Endothelial cell of umbilical vein (primary cell): ENCODE data around the gene MUC2. TPM values are rescaled to one million over a fixed set of nuclear protein-coding genes. Genes with fewer than 3 reads are reported as not detected.

ENCODE experiments used
- BruUV-seq: library from RNA; stranded (reverse); fragments of 400-500 nt; replicated peaks from 2 replicates; lab custom pipeline; 2021; lab: Mats Ljungman, UMichigan
- CTCF ChIA-PET: fragments of 300-600, 350-600 bp; sonication (Branson Sonifier 250); formaldehyde crosslinking; loops from one replicate; lab custom pipeline; 2021; ENCODE audit warnings: antibody characterized with exemption, inconsistent platforms; lab: Charles Lee
- POLR2A ChIA-PET: fragments of 300-600, 350-600 bp; sonication (Branson Sonifier 250); formaldehyde crosslinking; loops from one replicate; lab custom pipeline; 2021; ENCODE audit warnings: antibody characterized with exemption, inconsistent platforms; lab: Charles Lee
- DNase-seq: peaks from one replicate; pipeline ENCODE4 v3.0.0-alpha.2; 2011; ENCODE audit warnings: low read depth, low spot score
- FAIRE-seq: peaks from 2 replicates; lab custom pipeline; 2011; peaks lifted over from hg19 to GRCh38; lab: Jason Lieb, UNC
- H2AFZ ChIP-seq: 2 replicates; pipeline ENCODE4 v1.6.0; 2012; ENCODE audit warnings: low read depth, low read length, control low read depth, inconsistent platforms
- H3K27ac ChIP-seq: 2 replicates; pipeline ENCODE4 v1.5.1; 2011; ENCODE audit warnings: low read depth, mild to moderate bottlenecking, control low read depth, low read length, moderate library complexity; ENCODE audit not compliant: insufficient read depth
- H3K27me3 ChIP-seq, 2 experiments: 2 replicates each; pipeline versions ENCODE4 v1.6.0 to v1.6.1; 2011; ENCODE audit warnings: low read length in 2 of 2, mixed read lengths in 1 of 2; ENCODE audit not compliant: control insufficient read depth in 2 of 2, insufficient read depth in 2 of 2
- H3K36me3 ChIP-seq, 2 experiments: 2 replicates in 1 of 2; 3 replicates in 1 of 2; pipeline ENCODE4 v1.5.1; 2011; ENCODE audit warnings: low read length in 2 of 2, mild to moderate bottlenecking in 1 of 2, moderate library complexity in 1 of 2; ENCODE audit not compliant: control insufficient read depth in 2 of 2, insufficient read depth in 2 of 2; ENCODE audit errors: extremely low read depth in 1 of 2
- H3K4me1 ChIP-seq: 3 replicates; pipeline ENCODE4 v1.5.1; 2011; ENCODE audit warnings: mild to moderate bottlenecking, low read length; ENCODE audit not compliant: control insufficient read depth, insufficient read depth; ENCODE audit errors: extremely low read depth
- H3K4me2 ChIP-seq: 2 replicates; pipeline ENCODE4 v1.6.1; 2011; ENCODE audit warnings: low read length, control low read depth, mixed read lengths; ENCODE audit not compliant: insufficient read depth
- H3K4me3 ChIP-seq, 3 experiments: fragments of 200-600 bp in 1 of 3; sonication (generic), shearing (Covaris generic) in 1 of 3; replicated peaks in 1 of 3; 2 replicates each; pipeline ENCODE4 v1.5.1; 2011 to 2016; ENCODE audit warnings: control low read depth in 3 of 3, low read length in 3 of 3, mild to moderate bottlenecking in 2 of 3, inconsistent platforms in 1 of 3, low read depth in 1 of 3, moderate library complexity in 1 of 3; ENCODE audit not compliant: insufficient read depth in 1 of 3
- H3K79me2 ChIP-seq: 2 replicates; pipeline ENCODE4 v1.6.0; 2012; ENCODE audit warnings: low read length, inconsistent platforms; ENCODE audit not compliant: control insufficient read depth, insufficient read depth
- H3K9ac ChIP-seq: replicated peaks from 2 replicates; pipeline ENCODE3; 2011; ENCODE audit warnings: low read length, control low read depth; ENCODE audit not compliant: insufficient read depth; ENCODE audit errors: extremely low read depth
- H3K9me1 ChIP-seq: replicated peaks from 3 replicates; pipeline ENCODE4 v1.6.0; 2011; ENCODE audit warnings: mild to moderate bottlenecking, low read length; ENCODE audit not compliant: control insufficient read depth, insufficient read depth; ENCODE audit errors: extremely low read depth
- H3K9me3 ChIP-seq: replicated peaks from 2 replicates; pipeline ENCODE4 v1.5.1; 2012; ENCODE audit warnings: low read length, inconsistent platforms; ENCODE audit not compliant: control insufficient read depth, insufficient read depth
- H4K20me1 ChIP-seq: replicated peaks from 2 replicates; pipeline ENCODE3; 2011; ENCODE audit warnings: mild to moderate bottlenecking, low read length; ENCODE audit not compliant: control insufficient read depth, insufficient read depth; ENCODE audit errors: extremely low read depth
- CTCF ChIP-seq, 2 donors: IDR thresholded peaks; 1 replicate in 1 of 2; 2 replicates in 1 of 2; pipeline ENCODE4 v1.5.1; 2011; ENCODE audit warnings: low read length in 2 of 2, mild to moderate bottlenecking in 2 of 2, moderate library complexity in 2 of 2, control low read depth in 1 of 2, inconsistent platforms in 1 of 2, low read depth in 1 of 2; ENCODE audit not compliant: insufficient read depth in 1 of 2; ENCODE audit errors: extremely low read depth in 1 of 2
- EZH2 ChIP-seq: IDR thresholded peaks from 2 replicates; pipeline ENCODE4 v1.6.1; 2012; ENCODE audit warnings: borderline replicate concordance, low read depth, mild to moderate bottlenecking, moderate library complexity, low read length, inconsistent platforms; ENCODE audit not compliant: severe bottlenecking
- FOS ChIP-seq: IDR thresholded peaks from 2 replicates; pipeline ENCODE4 v1.6.1; 2011; ENCODE audit warnings: mild to moderate bottlenecking, low read length, moderate library complexity, borderline replicate concordance; ENCODE audit not compliant: insufficient read depth
- GATA2 ChIP-seq: IDR thresholded peaks from 2 replicates; pipeline ENCODE4 v1.7.0; 2011; ENCODE audit warnings: low read depth, mild to moderate bottlenecking, moderate library complexity, mixed read lengths, low read length; ENCODE audit not compliant: insufficient read length, insufficient read depth
- JUN ChIP-seq: IDR thresholded peaks from 2 replicates; pipeline ENCODE4 v1.6.1; 2011; ENCODE audit warnings: borderline replicate concordance, low read depth; ENCODE audit not compliant: insufficient read length, insufficient read depth
- MAX ChIP-seq: IDR thresholded peaks from 2 replicates; pipeline ENCODE4 v1.6.1; 2011; ENCODE audit not compliant: insufficient read depth, insufficient read length
- MYC ChIP-seq: IDR thresholded peaks from one replicate; pipeline ENCODE4 v1.6.1; 2011; ENCODE audit warnings: mild to moderate bottlenecking, low read depth, low read length
- POLR2A ChIP-seq: IDR thresholded peaks from 2 replicates; pipeline ENCODE4 v1.6.1; 2012; ENCODE audit warnings: low read depth, mild to moderate bottlenecking, control low read depth, low read length
- POLR2AphosphoS5 ChIP-seq: IDR thresholded peaks from 2 replicates; pipeline ENCODE4 v1.6.1; 2012; ENCODE audit warnings: low read depth, mild to moderate bottlenecking, control low read depth, low read length, moderate library complexity; ENCODE audit not compliant: insufficient read depth
- dilution Hi-C: fragments of 300-500 bp; cut with MboI; formaldehyde crosslinking; loops from one replicate; pipeline ENCODE4 v1.15.0; 2019; ENCODE audit warnings: low sequenced_read_pairs; ENCODE audit not compliant: extremely low pct_ligation_motif_present
- intact Hi-C: fragments of 100-400 bp; cut with micrococcal nuclease; formaldehyde crosslinking; loops from one replicate; pipeline ENCODE4 v1.10.0; 2022
- polyA plus RNA-seq, 4 experiments: library from polyadenylated mRNA; depleted of rRNA in 3 of 4; stranded (reverse) in 3 of 4; unstranded in 1 of 4; fragments of >200 nt; gene quantifications; 2 replicates each; pipeline versions ENCODE4 v1.2.1 to v1.2.3, GENCODE V29; 2011 to 2012; ENCODE audit warnings: missing spikeins in 1 of 4
- total RNA-seq: library from RNA; stranded (reverse); gene quantifications from 2 replicates; pipeline ENCODE4 v1.2.3, GENCODE V29; 2021

The MUC2 gene
- total and polyA plus RNA-seq, 2 donors (not counting 3 experiments of a cell fraction or from before 2014, with no cell fraction given), result not detected

- Histone ChIP-seq H4K20me1 (no peaks in the 10 kb centered on the region), H3K9me3 (no peaks in the 10 kb centered on the region), H3K9me1 (no peaks in the 10 kb centered on the region), H2AFZ (no peak overlapping the region), H3K79me2 (no peaks in the 10 kb centered on the region), H3K9ac (no peak overlapping the region), H3K4me3 (no peak overlapping the region), H3K4me1 (no peaks in the 10 kb centered on the region), H3K27ac (no peak overlapping the region), H3K4me2 (no peak overlapping the region), H3K27me3 (peaks cover 2 to 4% of the 10 kb centered on the region in 2 experiments), H3K36me3 (no peaks in the 10 kb centered on the region)
- dilution Hi-C loops (no loop called here), intact Hi-C loops (no loop called here)
- ChIA-PET CTCF (no interaction called here), POLR2A (no interaction called here)
- BruUV-seq, result no TSS peak
- TF ChIP-seq MAX, result no peak
- TF ChIP-seq CTCF (IDR thresholded peaks at IDR 0.05; ENCODE audit: extremely low read depth in 1 of 2, insufficient read depth in 1 of 2, low read depth in 1 of 2, low read length in 2 of 2), result no peak
- TF ChIP-seq FOS, result no peak
- TF ChIP-seq POLR2A, result no peak
- no peak for TF ChIP-seq EZH2
- TF ChIP-seq GATA2, result no peak
- TF ChIP-seq POLR2AphosphoS5, result no peak
- no peak for TF ChIP-seq JUN
- no peak for TF ChIP-seq MYC
- no peak for FAIRE-seq
- no peak for DNase-seq
These were observed 16.9 kb upstream of the MUC2 start for GRCh38 chr11:1057806-1058205.
